H1 (cell line): ENCODE data around the gene C12orf43. TPM values are rescaled to one million over a fixed set of nuclear protein-coding genes. Genes with fewer than 3 reads are reported as not detected.

Source experiments
- CTCF ChIA-PET: fragments of 300-600 bp; sonication (Branson Sonifier 250); formaldehyde crosslinking; loops from one replicate; lab custom pipeline; 2021; ENCODE audit not compliant: partially characterized antibody; lab: Charles Lee
- POLR2A ChIA-PET: fragments of 300-600 bp; sonication (Branson Sonifier 250); formaldehyde crosslinking; loops from one replicate; lab custom pipeline; 2021; ENCODE audit warnings: inconsistent platforms; ENCODE audit not compliant: partially characterized antibody; lab: Charles Lee
- DNase-seq, 2 experiments: peaks; one replicate each; pipeline versions ENCODE4 v3.0.0 to v3.0.0-alpha.2; 2010 to 2022; ENCODE audit warnings: low spot score in 2 of 2, low read depth in 1 of 2, mixed read lengths in 1 of 2
- FAIRE-seq: peaks from 2 replicates; lab custom pipeline; 2011; peaks lifted over from hg19 to GRCh38; lab: Jason Lieb, UNC
- H2AFZ ChIP-seq: 2 replicates; pipeline ENCODE4 v1.8.1; 2012; ENCODE audit warnings: low read length, inconsistent platforms
- H2AK5ac ChIP-seq: 2 replicates; pipeline ENCODE4 v1.6.1; 2013; ENCODE audit warnings: low read depth, low read length
- H2BK120ac ChIP-seq: replicated peaks from 2 replicates; pipeline ENCODE3; 2013; ENCODE audit warnings: low read depth, low read length, inconsistent platforms
- H2BK12ac ChIP-seq: 2 replicates; pipeline ENCODE4 v1.6.1; 2013; ENCODE audit warnings: low read depth, low read length
- H2BK15ac ChIP-seq: 2 replicates; pipeline ENCODE4 v1.6.1; 2013; ENCODE audit warnings: low read length
- H2BK20ac ChIP-seq: 2 replicates; pipeline ENCODE4 v1.6.1; 2013; ENCODE audit warnings: low read length
- H2BK5ac ChIP-seq: 2 replicates; pipeline ENCODE4 v1.6.1; 2013; ENCODE audit warnings: low read depth, low read length
- H3K14ac ChIP-seq: 2 replicates; pipeline ENCODE4 v1.6.1; 2013; ENCODE audit warnings: inconsistent platforms; ENCODE audit not compliant: insufficient read length
- H3K18ac ChIP-seq: 2 replicates; pipeline ENCODE4 v1.6.1; 2013; ENCODE audit warnings: low read length; ENCODE audit errors: extremely low read depth
- H3K23ac ChIP-seq: 2 replicates; pipeline ENCODE4 v1.6.1; 2013; ENCODE audit warnings: inconsistent platforms; ENCODE audit not compliant: insufficient read length
- H3K23me2 ChIP-seq: 2 replicates; pipeline ENCODE4 v1.6.1; 2013; ENCODE audit warnings: low read depth, low read length
- H3K27ac ChIP-seq: 2 replicates; pipeline ENCODE4 v1.6.1; 2011; ENCODE audit warnings: low read depth, low read length, inconsistent platforms
- H3K27me3 ChIP-seq, 4 experiments: replicated peaks in 1 of 4; 1 replicate in 1 of 4; 2 replicates in 3 of 4; pipeline versions ENCODE4 v1.6.1 to v1.8.1; 2011 to 2013; ENCODE audit warnings: low read length in 3 of 4, mild to moderate bottlenecking in 3 of 4, inconsistent platforms in 2 of 4, mixed read lengths in 2 of 4, moderate library complexity in 1 of 4; ENCODE audit not compliant: control insufficient read depth in 3 of 4, insufficient read depth in 3 of 4; ENCODE audit errors: extremely low read depth in 1 of 4
- H3K36me3 ChIP-seq, 4 experiments: 2 replicates each; pipeline versions ENCODE4 v1.6.1 to v1.8.1; 2011 to 2013; ENCODE audit warnings: mild to moderate bottlenecking in 4 of 4, low read length in 3 of 4, moderate library complexity in 2 of 4, control low read depth in 1 of 4, inconsistent platforms in 1 of 4; ENCODE audit not compliant: insufficient read depth in 4 of 4, control insufficient read depth in 2 of 4
- H3K4ac ChIP-seq: replicated peaks from 2 replicates; pipeline ENCODE3; 2013; ENCODE audit warnings: low read length, low read depth, mixed read lengths, inconsistent platforms; ENCODE audit not compliant: insufficient read length
- H3K4me1 ChIP-seq, 4 experiments: replicated peaks in 1 of 4; 1 replicate in 1 of 4; 2 replicates in 3 of 4; pipeline versions ENCODE4 v1.6.1 to v1.8.1; 2011 to 2013; ENCODE audit warnings: low read length in 3 of 4, inconsistent platforms in 2 of 4, mixed read lengths in 1 of 4; ENCODE audit not compliant: insufficient read depth in 4 of 4, control insufficient read depth in 3 of 4
- H3K4me2 ChIP-seq, 2 experiments: 2 replicates each; pipeline versions ENCODE4 v1.6.1 to v1.8.1; 2011 to 2013; ENCODE audit warnings: low read depth in 2 of 2, low read length in 2 of 2, control low read depth in 1 of 2, inconsistent platforms in 1 of 2, mild to moderate bottlenecking in 1 of 2; ENCODE audit not compliant: insufficient read depth in 1 of 2
- H3K4me3 ChIP-seq, 4 experiments: fragments of 200-600, 300-600 bp in 1 of 4; sonication (generic), shearing (Covaris generic), sonication (Bioruptor Twin) in 1 of 4; 2 replicates each; pipeline versions ENCODE4 v1.5.1 to v1.8.1; 2011 to 2016; ENCODE audit warnings: low read length in 4 of 4, low read depth in 3 of 4, control low read depth in 2 of 4, inconsistent platforms in 2 of 4, mild to moderate bottlenecking in 2 of 4, mixed read lengths in 1 of 4, moderate library complexity in 1 of 4; ENCODE audit not compliant: insufficient read depth in 2 of 4; ENCODE audit errors: extremely low read depth in 1 of 4
- H3K56ac ChIP-seq: replicated peaks from 2 replicates; pipeline ENCODE3; 2013; ENCODE audit warnings: low read depth, mild to moderate bottlenecking, mixed read lengths, low read length, inconsistent platforms; ENCODE audit not compliant: insufficient read length
- H3K79me1 ChIP-seq: 2 replicates; pipeline ENCODE4 v1.6.1; 2013; ENCODE audit warnings: low read depth, low read length, control low read depth
- H3K79me2 ChIP-seq, 2 experiments: 2 replicates each; pipeline versions ENCODE4 v1.6.1 to v1.8.1; 2012 to 2013; ENCODE audit warnings: low read length in 2 of 2, mild to moderate bottlenecking in 2 of 2, inconsistent platforms in 1 of 2; ENCODE audit not compliant: insufficient read depth in 2 of 2, control insufficient read depth in 1 of 2
- H3K9ac ChIP-seq, 4 experiments: replicated peaks in 1 of 4; 1 replicate in 1 of 4; 2 replicates in 3 of 4; pipeline versions ENCODE4 v1.6.1 to v1.8.1; 2011 to 2013; ENCODE audit warnings: low read depth in 3 of 4, low read length in 3 of 4, control low read depth in 2 of 4, mild to moderate bottlenecking in 2 of 4, moderate library complexity in 2 of 4, inconsistent platforms in 1 of 4; ENCODE audit errors: extremely low read depth in 1 of 4
- H3K9me3 ChIP-seq, 2 experiments: 2 replicates each; pipeline versions ENCODE4 v1.6.1 to v1.8.1; 2012 to 2013; ENCODE audit warnings: mild to moderate bottlenecking in 2 of 2, moderate library complexity in 2 of 2, control low read depth in 1 of 2, inconsistent platforms in 1 of 2, low read depth in 1 of 2, low read length in 1 of 2, mixed read lengths in 1 of 2; ENCODE audit not compliant: insufficient read depth in 2 of 2
- H4K20me1 ChIP-seq, 2 experiments: replicated peaks in 1 of 2; 2 replicates each; pipeline versions ENCODE3 to v1.8.1; 2011 to 2013; ENCODE audit warnings: inconsistent platforms in 2 of 2, low read length in 2 of 2, mild to moderate bottlenecking in 1 of 2; ENCODE audit not compliant: insufficient read depth in 2 of 2, control insufficient read depth in 1 of 2
- H4K5ac ChIP-seq: 2 replicates; pipeline ENCODE4 v1.6.1; 2013; ENCODE audit warnings: low read length, low read depth, mixed read lengths, inconsistent platforms; ENCODE audit not compliant: insufficient read length
- H4K8ac ChIP-seq: 2 replicates; pipeline ENCODE4 v1.8.0; 2013; ENCODE audit warnings: mild to moderate bottlenecking, moderate library complexity, low read length, inconsistent platforms; ENCODE audit not compliant: insufficient read depth; ENCODE audit errors: extremely low read depth
- H4K91ac ChIP-seq: replicated peaks from 2 replicates; pipeline ENCODE3; 2013; ENCODE audit warnings: low read length, mixed read lengths, inconsistent platforms; ENCODE audit not compliant: insufficient read length
- BRCA1 ChIP-seq: IDR thresholded peaks from 2 replicates; pipeline ENCODE4 v1.6.1; 2012; ENCODE audit warnings: low read depth, low read length, improper control_type of control experiment
- CHD2 ChIP-seq: IDR thresholded peaks from 2 replicates; pipeline ENCODE4 v1.6.1; 2012; ENCODE audit warnings: low read length, improper control_type of control experiment
- FOSL1 ChIP-seq: IDR thresholded peaks from 2 replicates; pipeline ENCODE4 v1.6.1; 2011; ENCODE audit warnings: mild to moderate bottlenecking, low read depth, low read length, moderate library complexity; ENCODE audit not compliant: insufficient read depth
- GTF2F1 ChIP-seq: IDR thresholded peaks from 2 replicates; pipeline ENCODE4 v1.6.1; 2012; ENCODE audit warnings: low read depth, low read length, improper control_type of control experiment, borderline replicate concordance
- KDM1A ChIP-seq: fragments of 200-600, 300-600 bp; sonication (generic); IDR thresholded peaks from 2 replicates; pipeline ENCODE4 v1.7.1; 2016; ENCODE audit warnings: mild to moderate bottlenecking, low read length, borderline replicate concordance
- PHF8 ChIP-seq: fragments of 200-600 bp; sonication (generic); conservative IDR thresholded peaks from 2 replicates; pipeline ENCODE4 v1.7.1; 2012; ENCODE audit warnings: low read depth, mild to moderate bottlenecking, inconsistent platforms, low read length, moderate library complexity
- RBBP5 ChIP-seq: IDR thresholded peaks from 2 replicates; pipeline ENCODE4 v1.7.1; 2012; ENCODE audit warnings: low read depth, mild to moderate bottlenecking, inconsistent platforms, low read length, moderate library complexity, borderline replicate concordance
- SP1 ChIP-seq: IDR thresholded peaks from 2 replicates; pipeline ENCODE4 v1.6.1; 2011; ENCODE audit warnings: low read depth, low read length
- SP4 ChIP-seq: IDR thresholded peaks from 2 replicates; pipeline ENCODE4 v1.6.1; 2012; ENCODE audit warnings: low read length, inconsistent platforms
- YY1 ChIP-seq: IDR thresholded peaks from 2 replicates; pipeline ENCODE4 v1.6.1; 2011; ENCODE audit warnings: low read depth, mild to moderate bottlenecking, low read length
- WGBS, 2 experiments: shearing (Covaris generic) in 1 of 2; methylation state at CpG; one replicate each; pipeline versions ENCODE4 v1.1.6 to v1.1.7; 2013 to 2015; ENCODE audit warnings: low lambda C conversion rate in 2 of 2, mixed read lengths in 2 of 2, inconsistent platforms in 1 of 2, low coverage in 1 of 2, missing lambda C conversion rate in 1 of 2; ENCODE audit not compliant: insufficient replicate concordance in 2 of 2, insufficient coverage in 1 of 2, insufficient read length in 1 of 2; ENCODE audit errors: extremely low coverage in 1 of 2, missing lambda C conversion rate in 1 of 2; 5-methylcytosine and 5-hydroxymethylcytosine counted together
- polyA plus RNA-seq, 7 experiments: library from polyadenylated mRNA; depleted of rRNA in 3 of 7; stranded (reverse) in 5 of 7; unstranded in 2 of 7; fragments of >200 nt in 5 of 7; fragments of 200-250 nt in 2 of 7; gene quantifications; 1 replicate in 5 of 7; 2 replicates in 1 of 7; 4 replicates in 1 of 7; pipeline versions ENCODE4 v1.2.1 to v1.2.3, GENCODE V29; 2011 to 2013; ENCODE audit warnings: missing spikeins in 2 of 7, mixed read lengths in 2 of 7
- total RNA-seq: library from RNA; stranded (reverse); fragmentation: NEBNext Ultra II Directional; extraction: Animal tissue kit (Norgen Biotek cat#: 25700); gene quantifications from 2 replicates; pipeline ENCODE4 v1.2.1, GENCODE V29; 2021

Gene C12orf43
- total and polyA plus RNA-seq, 2 of the 8 experiments (the other 6 are each of a cell fraction or from before 2014, with no cell fraction given): 9.2 to 22.3 TPM

DNA sequence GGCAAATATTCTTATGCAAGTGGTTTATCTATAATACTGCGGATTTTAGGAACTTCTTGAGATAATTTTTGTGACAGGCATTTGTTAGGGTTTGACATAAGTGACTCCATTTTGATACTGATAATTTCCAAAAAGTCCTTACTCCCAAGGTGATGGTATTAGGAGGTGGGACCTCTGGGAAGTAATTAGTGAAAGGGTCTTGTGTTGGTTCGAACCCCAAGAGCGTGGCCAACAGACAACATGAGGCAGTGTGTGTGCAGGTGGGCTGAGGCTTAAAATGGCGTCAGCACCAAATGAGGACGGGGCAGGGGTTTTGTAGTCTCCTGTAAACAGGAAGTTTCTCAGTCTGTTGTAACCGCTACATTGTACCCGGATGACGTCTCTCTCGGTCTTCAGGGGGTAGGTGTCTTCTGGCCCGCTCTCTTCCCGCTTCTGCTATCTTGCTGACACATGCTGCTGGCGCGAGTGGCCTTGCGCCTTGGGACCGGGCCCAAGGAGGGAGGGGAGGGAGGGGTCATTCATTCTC is 1.7 kb upstream of the C12orf43 start:
- H4K5ac ChIP-seq: no peak overlapping the region
- 91% methylated on average over 15 of the region's 15 CpGs; no CpG with 5 or more reads in 1 of the 2 experiments for WGBS, 2 experiments
- H2AK5ac ChIP-seq: no peak overlapping the region
- no peaks in the 10 kb centered on the region for H3K27me3 ChIP-seq
- no peak for DNase-seq
- H3K79me1 ChIP-seq: no peaks in the 10 kb centered on the region; the same call in none of the 2 replicates
- no peak overlapping the region for H3K18ac ChIP-seq
- no peak overlapping the region for H3K9ac ChIP-seq
- no peak overlapping the region for H3K14ac ChIP-seq
- H2BK12ac ChIP-seq: no peak overlapping the region
- H4K91ac ChIP-seq: no peak overlapping the region
- no peak overlapping the region for H3K4me2 ChIP-seq
- H3K79me2 ChIP-seq: peaks cover 0 to 13% of the 10 kb centered on the region in 2 experiments; a peak in 3 of 4 replicates
- POLR2A ChIA-PET: no interaction called here
- no peak overlapping the region for H3K23ac ChIP-seq
- H3K4me3 ChIP-seq: no peak overlapping the region
- no peak overlapping the region for H2BK15ac ChIP-seq
- FAIRE-seq: no peak
- H2AFZ ChIP-seq: no peak overlapping the region
- no peak overlapping the region for H3K56ac ChIP-seq
- H3K4ac ChIP-seq: no peak overlapping the region
- H3K27ac ChIP-seq: no peak overlapping the region
- H3K23me2 ChIP-seq: peaks cover 3% of the 10 kb centered on the region; the same call in 1 of the 2 replicates
- peaks cover 0 to 2% (median under 1%) of the 10 kb centered on the region in 4 experiments; a peak in 1 of 8 replicates for H3K36me3 ChIP-seq
- no peaks in the 10 kb centered on the region for H4K20me1 ChIP-seq
- no peaks in the 10 kb centered on the region for H3K9me3 ChIP-seq
- H4K8ac ChIP-seq: no peak overlapping the region
- peaks cover 0 to 4% (median 3%) of the 10 kb centered on the region in 4 experiments; a peak in 5 of 7 replicates for H3K4me1 ChIP-seq
- CTCF ChIA-PET: interaction anchor here (0.8 to 2.5 kb wide), 3 partner anchors 12 to 280 kb away, joined by 3 to 13 read pairs (median 3); no protein-coding TSS in a partner anchor
- no peak overlapping the region for H2BK20ac ChIP-seq
- no peak overlapping the region for H2BK5ac ChIP-seq
- H2BK120ac ChIP-seq: no peak overlapping the region
- TF ChIP-seq BRCA1: no peak
- TF ChIP-seq PHF8: no peak
- TF ChIP-seq CHD2: no peak
- TF ChIP-seq GTF2F1: no peak
- TF ChIP-seq YY1: no peak
- no peak for TF ChIP-seq SP1
- TF ChIP-seq SP4: no peak
- no peak for TF ChIP-seq FOSL1
- no peak for TF ChIP-seq RBBP5
- no peak for TF ChIP-seq KDM1A
